Occipital lobe (tissue), 2 donors: ENCODE data around the gene CSTPP1. TPM values are rescaled to one million over a fixed set of nuclear protein-coding genes. Genes with fewer than 3 reads are reported as not detected.
A peak's percentile ranks its signal among the peaks of the same experiment; 100 is the strongest.
"Not testable (repeated sequence)": the region's sequence is repeated elsewhere in the genome, so short reads cannot be mapped to it uniquely, and the experiment has no call there.

Source experiments
- DNase-seq: peaks from one replicate; lab custom pipeline; 2025; lab: John Stamatoyannopoulos, UW
- total RNA-seq: library from RNA; depleted of rRNA; stranded (reverse); fragments of >200 nt; gene quantifications from one replicate; pipeline ENCODE4 v1.2.3, GENCODE V29; 2014

CSTPP1 gene
- total RNA-seq, 1 donor from 2014 or later: 42.6 TPM

GRCh38 chr11:46952553-46952952 is 16.0 kb downstream of the CSTPP1 start:
- no peak for DNase-seq

DNA sequence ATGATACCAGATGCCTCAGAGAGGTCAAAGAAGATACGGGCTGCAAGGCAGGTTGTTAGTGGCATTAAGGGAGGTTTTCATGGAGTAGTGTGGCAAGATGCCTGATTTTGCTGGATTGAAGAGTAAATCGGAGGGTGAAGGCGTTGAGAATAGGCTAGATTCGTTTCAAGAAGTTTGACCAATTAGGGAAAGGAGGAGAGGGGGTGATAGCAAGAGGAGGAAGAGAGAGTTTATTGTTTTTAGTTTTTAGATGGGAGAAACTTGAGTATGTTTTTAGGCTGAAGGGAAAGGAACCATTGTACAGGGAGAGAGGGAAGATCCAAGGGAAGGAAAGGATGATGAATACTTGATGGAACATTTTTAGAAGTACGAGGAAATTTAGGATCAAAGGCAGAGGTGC is 16.5 kb downstream of the CSTPP1 start:
- DNase-seq: no peak

DNA sequence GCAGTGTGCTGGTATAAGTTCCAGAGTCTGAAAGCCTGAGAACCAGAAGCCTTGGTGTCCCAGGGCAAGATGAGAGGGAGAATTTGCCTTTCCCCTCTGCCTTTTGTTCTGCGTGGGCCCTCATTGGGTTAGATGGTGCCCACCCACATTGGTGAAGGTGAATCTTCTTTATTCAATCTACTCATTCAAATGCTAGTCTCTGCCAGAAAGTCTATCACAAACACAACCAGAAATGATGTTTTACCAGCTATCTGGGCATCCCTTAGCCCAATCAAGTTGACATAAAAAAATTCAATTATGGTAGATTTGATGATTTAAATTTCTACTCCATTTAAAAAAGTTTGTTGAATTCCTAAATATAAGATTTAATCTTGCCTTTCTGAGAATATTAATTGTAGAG is 22.2 kb downstream of the CSTPP1 start:
- DNase-seq: no peak

DNA sequence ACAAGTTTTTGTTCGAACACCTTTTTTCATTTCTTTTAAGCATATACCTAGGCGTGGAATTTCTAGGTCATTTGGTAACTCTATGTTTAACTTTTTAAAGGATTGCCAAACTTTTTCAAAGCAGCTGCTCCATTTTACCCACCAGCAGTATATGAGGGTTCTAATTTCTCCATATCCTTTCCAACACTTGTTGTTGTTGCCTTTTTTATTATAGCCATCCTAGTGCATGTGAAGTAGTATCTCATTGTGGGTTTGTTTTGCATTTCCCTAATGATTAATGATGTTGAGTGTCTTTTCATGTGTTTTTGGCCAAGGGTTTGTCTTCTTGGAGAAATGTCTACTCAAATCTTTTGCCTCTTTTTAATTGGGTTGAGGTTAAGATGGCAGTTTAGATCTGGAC is 24.5 kb downstream of the CSTPP1 start:
- no peak for DNase-seq

GRCh38 chr11:46961886-46962285 is 25.3 kb downstream of the CSTPP1 start:
- not testable (repeated sequence) for DNase-seq

DNA sequence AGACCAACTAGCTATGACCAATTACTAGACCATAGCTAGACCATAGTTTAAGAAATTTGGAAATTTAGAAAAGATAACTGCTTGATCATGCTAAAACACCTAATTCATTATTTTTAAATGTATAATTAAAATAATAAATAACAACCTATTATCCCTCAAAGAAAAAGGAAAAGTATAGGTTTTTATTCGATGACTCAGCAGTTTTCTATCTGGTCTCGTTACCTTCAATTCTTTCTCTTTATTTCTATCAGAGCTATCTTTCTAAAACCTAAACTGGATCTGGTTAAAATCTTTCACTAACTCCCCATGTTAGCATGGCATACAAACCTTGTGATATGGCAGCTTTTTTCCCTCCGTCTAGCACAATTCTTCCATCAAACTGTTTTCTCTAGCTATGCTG is 27.3 kb downstream of the CSTPP1 start:
- DNase-seq: no peak

DNA sequence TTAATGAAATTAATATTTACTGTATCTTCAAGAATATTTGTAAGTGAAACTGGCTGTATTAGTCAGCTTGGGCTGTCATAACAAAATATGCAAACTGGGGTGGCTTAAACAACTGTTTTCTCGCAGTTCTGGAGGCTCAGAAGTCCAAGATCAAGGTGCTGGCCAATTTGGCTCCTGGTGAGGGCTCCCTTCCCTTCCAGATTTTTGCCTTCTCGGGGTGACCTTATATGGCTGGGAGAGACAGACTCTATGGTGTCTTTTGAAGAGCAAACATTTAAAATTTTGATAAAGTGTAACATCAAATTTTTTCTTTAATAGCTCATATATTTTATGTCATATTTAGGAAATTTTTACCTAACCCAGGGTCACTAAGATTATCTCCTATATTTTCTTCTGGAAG is 30.2 kb downstream of the CSTPP1 start:
- no peak for DNase-seq

DNA sequence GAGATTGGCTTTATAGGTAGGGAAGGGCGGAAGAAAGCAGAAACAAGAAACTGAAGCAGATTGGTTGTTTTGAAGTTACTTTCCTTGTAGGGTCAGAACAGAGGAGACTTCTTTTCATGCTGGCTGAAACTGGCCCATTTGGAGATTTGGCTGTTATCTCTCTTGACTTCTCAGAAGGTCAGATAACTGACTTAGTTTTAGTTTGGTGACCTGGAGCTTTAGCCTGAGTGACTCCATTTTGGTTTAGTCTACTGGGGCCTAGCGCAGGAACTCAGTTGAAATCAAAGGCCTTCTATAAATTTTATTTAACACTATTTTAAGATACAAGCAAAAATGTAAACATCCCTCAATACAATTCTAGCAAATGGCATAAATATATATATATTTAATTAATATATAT is 31.4 kb downstream of the CSTPP1 start:
- no peak for DNase-seq

GRCh38 chr11:46969379-46969778 is 32.8 kb downstream of the CSTPP1 start:
- DNase-seq: no peak

- DNase-seq: no peak
Observed at GRCh38 chr11:46970913-46971625, 34.5 kb downstream of the CSTPP1 start.

DNA sequence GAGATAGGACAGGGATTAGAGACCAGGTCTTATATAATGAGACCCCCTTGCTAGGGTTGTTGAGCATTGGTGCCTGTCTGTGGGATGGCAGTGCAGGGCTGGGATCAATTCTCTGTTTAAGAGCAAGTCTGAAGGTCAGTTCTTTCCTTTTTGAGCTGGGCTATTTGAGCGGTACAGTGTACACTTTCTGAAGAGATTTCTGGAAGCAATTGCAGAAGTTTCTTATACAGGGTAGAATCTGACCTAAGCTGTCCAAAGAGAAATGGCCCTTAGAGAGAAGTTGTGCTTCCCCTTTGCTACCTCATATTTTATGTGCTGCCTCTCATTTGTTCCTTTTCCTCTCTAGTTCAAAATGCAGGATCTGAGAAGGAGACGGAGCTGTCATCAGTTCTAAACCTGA is 35.8 kb downstream of the CSTPP1 start:
- no peak for DNase-seq

- no peak for DNase-seq
Observed at GRCh38 chr11:46972821-46973220, 36.3 kb downstream of the CSTPP1 start.

GRCh38 chr11:46976182-46976854 is 39.8 kb downstream of the CSTPP1 start:
- DNase-seq: no peak

- peak; percentile 10 for DNase-seq
Observed at GRCh38 chr11:46977038-46977813, 40.7 kb downstream of the CSTPP1 start.

DNA sequence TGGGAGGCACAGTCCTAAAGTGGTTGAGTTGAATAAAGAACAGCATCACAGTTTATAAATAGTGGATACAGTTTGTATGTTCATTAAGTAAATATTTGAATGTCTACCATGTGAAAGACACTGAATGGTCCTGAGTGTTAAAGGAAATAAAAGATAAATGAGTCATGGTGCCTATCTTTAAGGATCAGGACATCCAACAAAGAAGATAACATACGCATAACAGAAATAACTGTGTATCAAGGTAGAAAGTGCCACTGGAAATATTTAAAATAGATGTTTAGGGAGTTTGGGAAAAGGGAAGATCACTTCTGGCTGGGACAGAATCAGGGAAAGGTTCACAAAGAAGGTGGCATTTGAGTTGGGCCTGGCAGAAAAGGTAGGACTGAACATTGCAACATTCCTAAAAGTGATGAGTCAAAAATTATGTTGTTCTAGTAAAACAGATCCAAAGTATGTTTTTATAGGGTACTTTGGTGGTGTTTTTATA is 41.5 kb downstream of the CSTPP1 start:
- DNase-seq: no peak

DNA sequence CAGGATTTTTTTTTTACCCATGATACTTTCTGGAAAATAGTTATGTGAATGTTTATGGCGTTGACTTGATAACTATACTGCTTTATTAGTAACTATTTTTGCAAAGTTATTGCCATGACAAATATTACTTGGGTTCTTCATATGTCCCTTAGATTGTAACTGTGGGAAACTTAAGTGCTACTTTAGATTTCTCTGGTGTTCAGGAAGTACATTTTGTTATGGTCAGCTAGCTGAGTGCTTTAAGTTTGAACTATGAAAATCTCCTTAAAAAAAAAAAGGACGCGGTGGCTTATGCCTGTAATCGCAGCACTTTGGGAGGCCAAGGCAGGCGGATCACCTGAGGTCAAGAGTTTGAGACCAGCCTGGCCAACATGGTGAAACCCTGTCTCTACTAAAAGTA is 42.8 kb downstream of the CSTPP1 start:
- DNase-seq: no peak

GRCh38 chr11:46981436-46981835 is 44.9 kb downstream of the CSTPP1 start:
- DNase-seq: no peak

DNA sequence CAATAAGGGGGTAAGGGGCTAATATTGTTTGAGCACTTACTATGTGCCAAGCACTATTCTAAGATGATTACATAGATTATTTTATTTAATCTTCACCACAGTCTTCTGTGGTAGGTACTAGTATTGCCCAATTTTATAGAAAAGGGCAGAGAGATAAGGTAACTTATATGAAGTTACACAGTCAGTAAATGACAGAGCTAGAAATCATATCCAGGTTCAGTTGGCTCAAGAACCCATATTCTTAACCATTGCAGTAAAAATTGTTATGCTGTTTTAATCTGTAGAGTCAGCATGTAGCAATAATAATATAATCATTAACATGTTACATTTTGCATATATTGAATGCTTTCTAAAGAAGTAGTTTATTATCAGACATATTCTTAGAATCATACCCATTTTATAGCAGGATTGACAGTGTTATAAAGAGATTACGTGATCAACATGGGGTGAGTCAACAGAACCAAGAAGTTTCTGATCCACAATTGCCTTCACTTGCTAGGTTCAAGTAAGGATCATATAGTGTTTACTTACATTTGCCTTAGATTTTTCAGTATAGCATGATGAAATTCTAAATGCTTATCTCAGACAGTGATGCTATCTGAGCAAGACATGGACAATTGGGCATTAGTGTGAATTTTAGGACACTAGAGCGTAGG is 46.4 kb downstream of the CSTPP1 start:
- DNase-seq: no peak

- DNase-seq: no peak
Observed at GRCh38 chr11:46983598-46983997, 47.0 kb downstream of the CSTPP1 start.

DNA sequence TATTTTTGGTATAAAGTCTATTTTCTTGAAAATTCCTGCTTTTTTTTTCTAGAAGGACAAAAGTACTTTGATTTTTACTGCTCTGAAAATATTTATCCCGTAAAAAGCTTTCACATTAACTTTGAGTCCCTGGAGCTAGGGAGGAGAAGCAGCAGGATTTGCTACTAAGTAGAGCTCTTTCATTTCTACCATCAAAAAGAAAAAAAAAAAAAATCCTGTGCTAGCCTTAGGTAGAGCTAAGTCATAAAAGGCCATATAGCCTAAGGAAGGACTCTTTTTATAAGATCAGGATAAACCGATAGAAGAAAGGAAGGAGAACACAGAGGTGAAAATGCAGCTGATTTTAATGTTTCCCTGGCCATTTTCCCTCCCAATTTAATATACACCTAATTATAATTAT is 48.0 kb downstream of the CSTPP1 start:
- no peak for DNase-seq

DNA sequence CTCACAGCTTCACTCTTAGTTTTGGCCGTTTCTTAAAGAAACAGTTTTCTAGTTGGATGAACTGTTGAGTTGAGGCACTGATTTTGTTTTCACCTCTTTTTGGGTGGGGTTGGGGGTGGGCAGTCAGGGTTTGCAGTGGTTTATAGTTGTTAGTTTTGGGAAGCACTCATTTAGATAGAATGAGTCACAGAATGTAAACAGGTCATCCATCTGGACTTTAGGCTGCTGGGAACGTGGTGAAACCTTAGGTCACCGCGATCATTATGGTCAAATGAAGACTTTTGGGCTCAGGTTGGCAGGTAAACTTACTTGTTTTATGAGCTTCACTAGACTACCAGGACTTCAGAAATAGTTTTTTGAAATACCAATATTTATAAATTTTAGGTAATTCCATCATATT is 48.4 kb downstream of the CSTPP1 start:
- no peak for DNase-seq

- DNase-seq: no peak
Observed at GRCh38 chr11:46987183-46987582, 50.6 kb downstream of the CSTPP1 start.
